Stimulated activated CD8-positive, alpha-beta memory T cell treated with anti-CD3 and anti-CD28 coated beads, Interleukin-15, amount 100 ng/mL, for 24 hours (primary cell): ENCODE results near the gene DNAH17.

Experiments used
- DNase-seq: peaks from one replicate; pipeline ENCODE4 v3.0.0-alpha.2; 2020; ENCODE audit warnings: low read depth

The DNAH17 gene

GRCh38 chr17:78494696-78495330 is 82.4 kb downstream of the DNAH17 start:
- no peak for DNase-seq

DNA sequence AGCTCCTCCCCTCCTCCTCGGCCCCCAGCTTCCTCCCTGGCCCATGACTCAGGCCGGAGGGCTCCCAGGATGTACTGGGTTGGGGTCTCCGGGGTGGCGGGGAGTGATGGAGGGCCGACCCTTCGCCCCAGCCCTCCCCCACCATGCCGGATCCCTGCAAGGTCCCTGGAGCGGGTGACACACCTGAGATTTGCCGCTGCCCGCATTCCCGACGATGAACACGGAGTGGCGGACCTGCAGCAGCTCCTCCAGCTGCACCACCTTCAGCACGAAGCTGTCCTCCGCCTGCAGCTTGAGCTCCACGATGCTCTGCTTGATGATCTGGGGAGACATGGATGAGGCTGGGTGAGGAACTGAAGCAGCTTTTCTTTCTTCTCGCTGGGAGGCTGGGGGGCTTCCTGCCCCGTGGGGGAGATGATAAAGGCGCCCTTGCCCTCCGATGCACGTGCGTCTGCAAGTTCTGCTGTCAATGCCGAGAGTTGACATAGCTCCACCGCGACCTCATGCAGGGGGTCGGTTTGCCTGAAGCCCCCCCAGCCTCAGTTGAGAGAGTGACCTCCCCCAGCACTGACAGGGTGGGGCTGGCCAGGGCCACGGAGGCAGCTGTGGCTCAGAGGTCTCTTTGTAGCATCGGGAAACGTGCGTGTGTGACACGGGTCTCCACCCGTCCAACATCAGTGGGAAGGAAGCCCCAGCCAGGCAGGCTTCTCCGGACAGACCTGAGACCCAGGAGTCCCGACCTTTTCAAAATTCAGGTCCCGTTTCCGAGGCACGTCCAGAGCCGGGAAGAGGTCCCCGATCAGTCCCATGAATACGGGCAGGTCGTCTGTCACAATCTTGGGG is 83.1 kb downstream of the DNAH17 start:
- no peak for DNase-seq

- DNase-seq = no peak
These were observed 83.7 kb downstream of the DNAH17 start for GRCh38 chr17:78493450-78493849.

DNA sequence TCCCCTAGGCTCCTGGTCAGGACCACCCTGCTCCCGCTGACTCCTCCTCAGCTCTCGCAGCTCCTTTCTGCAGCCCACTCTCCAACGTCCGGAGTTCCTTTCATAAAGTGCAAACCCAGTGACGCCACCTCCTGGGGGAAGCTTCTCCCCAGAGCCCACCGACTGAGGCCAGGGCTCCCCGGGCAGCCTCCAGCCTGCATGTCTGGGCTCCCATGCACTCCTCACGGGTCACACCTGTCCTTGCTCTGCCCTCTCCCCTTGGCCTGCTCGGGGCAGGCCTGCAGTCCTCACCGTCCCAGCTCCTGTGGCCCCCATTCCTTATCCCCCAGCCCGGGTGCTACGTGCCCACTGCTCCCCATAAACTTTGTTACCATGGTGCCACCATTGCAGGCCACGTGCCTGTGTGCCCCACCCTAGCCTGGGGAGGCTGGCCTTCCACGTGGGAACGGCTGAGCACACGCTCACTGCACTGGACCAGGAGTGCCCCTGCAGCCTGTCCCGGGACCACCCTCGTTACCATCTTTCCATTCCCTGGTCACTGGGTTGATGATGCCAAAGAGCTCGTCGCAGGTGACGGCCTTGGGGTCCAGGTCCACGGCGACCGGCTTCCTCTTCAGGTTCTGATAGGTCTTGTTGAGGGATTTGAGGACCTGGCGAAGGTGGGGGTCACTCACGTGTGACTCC is 84.9 kb downstream of the DNAH17 start:
- DNase-seq = no peak

- DNase-seq = no peak
These were observed 85.7 kb downstream of the DNAH17 start for GRCh38 chr17:78491236-78492115.

- no peak for DNase-seq
These were observed 86.5 kb downstream of the DNAH17 start for GRCh38 chr17:78490673-78491072.

GRCh38 chr17:78490156-78490555 is 87.0 kb downstream of the DNAH17 start:
- DNase-seq = no peak

- no peak for DNase-seq
These were observed 88.1 kb downstream of the DNAH17 start for GRCh38 chr17:78488867-78489634.

DNA sequence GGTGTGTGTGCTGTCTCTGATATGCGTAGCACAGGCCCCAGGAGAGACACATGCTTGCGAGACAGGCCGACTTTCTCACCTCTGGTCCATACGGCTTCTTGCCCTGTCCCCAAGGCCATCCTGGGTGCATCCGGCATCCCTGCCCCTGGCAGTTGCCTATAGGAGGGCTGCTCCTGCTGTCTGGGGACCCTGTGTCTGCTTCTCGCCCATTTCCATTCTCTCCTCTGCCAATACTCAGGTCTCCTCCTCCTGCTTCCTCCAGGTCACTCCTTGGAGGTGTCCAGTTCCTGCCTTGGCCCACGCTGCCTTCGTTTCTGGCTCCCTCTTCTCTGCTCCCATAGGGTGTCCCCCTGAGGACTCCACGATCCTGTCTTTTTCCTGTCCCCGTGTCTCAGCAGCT is 89.0 kb downstream of the DNAH17 start:
- no peak for DNase-seq

- no peak for DNase-seq
These were observed 90.1 kb downstream of the DNAH17 start for GRCh38 chr17:78486946-78487680.

DNA sequence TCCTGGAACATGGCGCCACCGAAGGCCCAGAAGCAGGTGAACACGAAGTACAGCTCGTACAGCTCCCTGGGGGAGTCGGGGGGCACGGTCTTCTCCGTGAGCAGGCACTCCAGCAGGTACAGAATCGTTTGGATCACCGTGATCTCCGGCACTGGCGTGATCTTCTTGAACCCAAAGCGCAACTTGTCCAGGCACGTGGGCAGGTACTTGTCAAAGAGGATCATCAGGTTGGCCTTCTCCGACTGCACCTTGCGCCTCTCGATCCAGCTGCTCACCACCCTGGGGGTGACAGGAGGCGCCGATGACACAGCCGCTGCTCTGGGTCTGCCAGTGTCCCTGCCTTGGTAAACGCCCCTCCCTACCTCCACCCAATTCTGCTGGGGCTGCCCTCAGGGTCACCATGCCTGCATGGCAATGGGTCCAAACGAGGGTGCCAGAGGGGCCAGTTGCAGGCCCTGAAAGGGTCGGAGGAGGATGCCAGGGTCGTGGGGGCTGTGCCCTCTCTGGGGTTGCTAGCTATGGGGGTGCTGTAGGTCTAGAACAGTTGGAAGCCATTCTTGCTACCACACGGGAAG is 90.9 kb downstream of the DNAH17 start:
- no peak for DNase-seq

GRCh38 chr17:78485290-78486168 is 91.7 kb downstream of the DNAH17 start:
- DNase-seq = no peak

GRCh38 chr17:78484271-78485246 is 92.6 kb downstream of the DNAH17 start:
- peak; percentile 45 for DNase-seq

DNA sequence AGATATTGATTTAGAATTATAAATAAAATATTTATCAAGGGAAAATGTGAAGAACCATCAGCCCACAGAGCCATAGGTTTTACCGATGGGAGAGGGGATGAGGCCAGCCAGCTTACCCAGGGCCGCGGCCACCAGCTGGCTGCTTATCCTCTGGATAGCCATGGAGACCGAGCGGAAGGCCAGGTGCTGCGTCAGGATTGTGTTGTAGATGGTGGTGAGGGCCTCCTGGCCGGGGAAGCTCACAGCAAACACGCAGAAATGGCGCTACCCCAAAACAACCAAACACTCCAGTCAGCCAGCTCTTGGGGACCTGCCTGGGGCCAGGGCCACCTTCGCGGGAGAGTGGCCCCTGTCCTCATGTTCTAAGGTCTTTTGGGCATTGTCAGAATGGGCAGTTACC is 97.8 kb downstream of the DNAH17 start:
- DNase-seq = no peak

DNA sequence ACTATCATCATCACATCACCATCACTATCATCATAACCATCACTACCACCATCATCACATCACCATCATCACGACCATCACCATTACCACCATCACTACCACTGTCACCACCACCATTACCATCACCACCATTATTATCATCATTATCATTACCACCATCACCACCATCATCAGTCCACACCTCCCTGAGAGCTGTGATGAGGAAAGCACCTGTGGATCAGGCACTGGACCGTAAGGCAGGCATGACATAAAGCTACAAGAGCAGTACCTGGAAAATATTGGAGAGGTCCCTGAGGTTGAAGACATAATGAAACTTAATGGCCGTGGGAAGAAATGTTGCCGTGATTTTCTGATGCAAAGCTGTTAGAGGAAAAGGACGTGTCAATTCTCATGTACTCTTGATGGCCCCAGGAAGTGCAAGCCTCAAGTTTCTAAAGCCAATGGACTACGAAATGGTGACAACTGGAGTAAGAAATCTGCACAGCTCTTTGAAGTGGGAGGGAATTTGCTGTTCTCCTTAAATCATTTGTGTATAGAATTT is 98.4 kb downstream of the DNAH17 start:
- no peak for DNase-seq

DNA sequence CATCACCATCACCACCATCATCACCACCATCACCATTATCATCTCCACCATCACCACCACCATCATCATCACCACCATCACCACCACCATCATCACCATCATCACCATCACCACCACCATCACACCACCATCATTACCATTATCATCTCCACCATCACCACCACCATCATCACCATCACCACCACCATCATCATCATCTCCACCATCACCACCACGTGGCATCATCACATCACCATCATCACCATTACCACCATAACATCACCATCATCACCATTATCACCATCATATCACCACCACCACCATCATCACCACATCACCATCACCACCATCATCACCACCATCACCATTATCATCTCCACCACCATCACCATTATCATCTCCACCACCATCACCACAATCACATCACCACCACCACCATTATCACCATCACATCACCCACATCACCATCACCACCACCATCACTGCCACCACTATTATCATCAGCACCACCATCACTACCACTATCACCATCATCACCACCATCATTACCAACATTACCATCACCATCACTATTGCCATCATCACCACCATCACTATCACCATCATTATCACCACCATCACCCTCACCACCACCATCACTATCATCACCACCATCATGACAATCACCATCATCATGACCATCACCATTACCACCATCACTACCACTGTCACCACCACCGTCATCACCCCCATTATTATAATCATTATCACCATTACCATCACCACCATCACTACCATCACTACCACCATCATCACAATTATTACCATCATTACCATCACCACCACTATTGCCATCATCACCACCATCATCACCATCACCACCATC is 99.1 kb downstream of the DNAH17 start:
- DNase-seq = no peak

- DNase-seq = no peak
These were observed 100.2 kb downstream of the DNAH17 start for GRCh38 chr17:78476973-78477372.
